Mesothelial cell of epicardium (in vitro differentiated cells): ENCODE results near the gene DNAJB9. TPM values are rescaled to one million over a fixed set of nuclear protein-coding genes. Genes with fewer than 3 reads are reported as not detected.

Experiments used
- DNase-seq, 2 experiments: peaks; one replicate each; pipeline ENCODE4 v3.0.0; 2021; ENCODE audit warnings: low spot score in 2 of 2; ENCODE audit not compliant: unreplicated experiment in 2 of 2
- H3K27ac Mint-ChIP-seq: 2 replicates; pipeline ENCODE4 v1.8.0; 2021; ENCODE audit warnings: mixed read lengths
- H3K27me3 Mint-ChIP-seq: 2 replicates; pipeline ENCODE4 v1.8.0; 2021; ENCODE audit warnings: low read depth, mixed read lengths
- H3K36me3 Mint-ChIP-seq: 2 replicates; pipeline ENCODE4 v1.8.0; 2021; ENCODE audit warnings: mixed read lengths
- H3K4me1 Mint-ChIP-seq: 2 replicates; pipeline ENCODE4 v1.8.0; 2021; ENCODE audit warnings: mixed read lengths
- H3K4me3 Mint-ChIP-seq: 2 replicates; pipeline ENCODE4 v1.8.0; 2021; ENCODE audit warnings: mild to moderate bottlenecking, moderate library complexity, mixed read lengths
- H3K9me3 Mint-ChIP-seq: 2 replicates; pipeline ENCODE4 v1.8.0; 2021; ENCODE audit warnings: mixed read lengths
- total RNA-seq: library from RNA; stranded (reverse); gene quantifications from 3 replicates; pipeline ENCODE4 v1.2.1, GENCODE V29; 2021
- TF ChIP-seq, protein P1 (sequence below): fragments of 200-600 bp; sonication (generic); IDR thresholded peaks from one replicate; pipeline ENCODE4 v1.5.0; 2021; ENCODE audit warnings: antibody characterized with exemption; ENCODE audit not compliant: unreplicated experiment

The DNAJB9 gene
- total RNA-seq, 1 donor from 2014 or later, result 14.1 TPM

DNA sequence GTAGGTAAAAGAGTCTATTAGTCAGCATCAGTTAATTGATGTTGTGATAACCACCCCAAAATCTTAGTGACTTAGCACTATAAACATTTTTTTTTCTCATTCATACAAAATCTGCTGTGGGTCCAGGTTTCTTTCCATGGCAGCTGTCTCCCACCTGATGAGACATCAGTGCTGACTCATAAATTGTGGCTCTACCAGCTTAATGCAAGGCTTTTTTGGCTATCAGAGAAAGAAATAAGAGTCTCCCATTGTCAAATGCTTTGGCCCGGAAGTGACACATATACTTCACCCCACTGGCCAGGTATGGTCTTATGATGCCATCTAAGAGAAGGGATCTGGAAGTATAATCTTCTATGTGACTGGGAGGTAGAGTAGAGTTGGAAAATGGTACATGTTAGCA is 14.5 kb downstream of the DNAJB9 start:
- Mint-ChIP-seq H3K4me3 (no peak overlapping the region), H3K27me3 (no peaks in the 10 kb centered on the region), H3K36me3 (peaks cover 9% of the 10 kb centered on the region), H3K27ac (no peak overlapping the region), H3K9me3 (peaks cover 15% of the 10 kb centered on the region), H3K4me1 (peaks cover 25% of the 10 kb centered on the region)
- TF ChIP-seq, protein P1, sequence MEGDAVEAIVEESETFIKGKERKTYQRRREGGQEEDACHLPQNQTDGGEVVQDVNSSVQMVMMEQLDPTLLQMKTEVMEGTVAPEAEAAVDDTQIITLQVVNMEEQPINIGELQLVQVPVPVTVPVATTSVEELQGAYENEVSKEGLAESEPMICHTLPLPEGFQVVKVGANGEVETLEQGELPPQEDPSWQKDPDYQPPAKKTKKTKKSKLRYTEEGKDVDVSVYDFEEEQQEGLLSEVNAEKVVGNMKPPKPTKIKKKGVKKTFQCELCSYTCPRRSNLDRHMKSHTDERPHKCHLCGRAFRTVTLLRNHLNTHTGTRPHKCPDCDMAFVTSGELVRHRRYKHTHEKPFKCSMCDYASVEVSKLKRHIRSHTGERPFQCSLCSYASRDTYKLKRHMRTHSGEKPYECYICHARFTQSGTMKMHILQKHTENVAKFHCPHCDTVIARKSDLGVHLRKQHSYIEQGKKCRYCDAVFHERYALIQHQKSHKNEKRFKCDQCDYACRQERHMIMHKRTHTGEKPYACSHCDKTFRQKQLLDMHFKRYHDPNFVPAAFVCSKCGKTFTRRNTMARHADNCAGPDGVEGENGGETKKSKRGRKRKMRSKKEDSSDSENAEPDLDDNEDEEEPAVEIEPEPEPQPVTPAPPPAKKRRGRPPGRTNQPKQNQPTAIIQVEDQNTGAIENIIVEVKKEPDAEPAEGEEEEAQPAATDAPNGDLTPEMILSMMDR, result no peak
- no peak for DNase-seq

DNA sequence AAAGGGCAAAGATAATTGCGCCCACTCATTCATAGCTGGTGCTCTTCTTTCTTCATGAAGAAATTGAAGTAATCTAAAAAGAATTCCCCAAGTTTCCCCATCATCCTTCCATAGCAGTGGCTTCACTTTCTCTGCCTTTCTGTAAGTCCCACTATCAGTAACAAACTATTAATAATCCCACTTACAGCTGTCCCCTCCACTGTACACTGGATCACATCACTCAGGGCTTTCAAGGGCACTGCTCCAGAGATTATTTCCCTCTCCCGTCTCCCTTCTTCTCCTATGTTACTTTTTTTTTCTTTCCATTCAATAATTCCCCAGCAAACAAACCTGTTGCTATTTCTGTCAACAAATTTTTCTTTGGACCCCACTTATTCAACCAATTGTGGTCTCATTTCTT is 16.2 kb downstream of the DNAJB9 start:
- no peak for DNase-seq
- peaks cover 11% of the 10 kb centered on the region for H3K9me3 Mint-ChIP-seq
- no peak overlapping the region for H3K4me3 Mint-ChIP-seq
- H3K4me1 Mint-ChIP-seq, result peaks cover 34% of the 10 kb centered on the region
- H3K27ac Mint-ChIP-seq, result no peak overlapping the region
- peaks cover 4% of the 10 kb centered on the region for H3K36me3 Mint-ChIP-seq
- TF ChIP-seq, protein P1, result no peak
- no peaks in the 10 kb centered on the region for H3K27me3 Mint-ChIP-seq

DNA sequence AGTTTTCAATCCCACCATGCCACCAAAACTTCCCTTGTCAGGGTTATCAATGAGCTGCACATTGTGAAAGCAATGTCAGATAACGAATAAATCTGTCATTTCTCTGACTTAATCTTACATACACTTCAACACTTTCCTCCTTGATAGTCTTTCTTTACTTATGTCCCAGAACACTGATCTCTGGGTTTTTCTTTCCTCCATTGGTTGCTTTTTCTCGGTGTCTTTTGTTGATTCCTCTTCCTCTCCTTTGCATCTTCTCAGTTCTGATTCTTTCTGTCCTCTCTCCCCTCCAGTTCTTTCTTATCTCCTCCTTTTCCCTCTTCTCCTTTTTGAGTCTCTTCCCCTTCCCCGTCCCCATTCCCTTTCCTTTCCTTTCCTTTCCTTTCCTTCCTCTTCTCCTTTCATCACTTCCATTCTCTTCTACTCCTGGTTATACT is 16.6 kb downstream of the DNAJB9 start:
- Mint-ChIP-seq H3K9me3 (peaks cover 8% of the 10 kb centered on the region), H3K4me3 (no peak overlapping the region), H3K4me1 (peaks cover 31% of the 10 kb centered on the region), H3K27ac (no peak overlapping the region), H3K36me3 (peaks cover 2% of the 10 kb centered on the region), H3K27me3 (no peaks in the 10 kb centered on the region)
- TF ChIP-seq, protein P1, result no peak
- no peak for DNase-seq

DNA sequence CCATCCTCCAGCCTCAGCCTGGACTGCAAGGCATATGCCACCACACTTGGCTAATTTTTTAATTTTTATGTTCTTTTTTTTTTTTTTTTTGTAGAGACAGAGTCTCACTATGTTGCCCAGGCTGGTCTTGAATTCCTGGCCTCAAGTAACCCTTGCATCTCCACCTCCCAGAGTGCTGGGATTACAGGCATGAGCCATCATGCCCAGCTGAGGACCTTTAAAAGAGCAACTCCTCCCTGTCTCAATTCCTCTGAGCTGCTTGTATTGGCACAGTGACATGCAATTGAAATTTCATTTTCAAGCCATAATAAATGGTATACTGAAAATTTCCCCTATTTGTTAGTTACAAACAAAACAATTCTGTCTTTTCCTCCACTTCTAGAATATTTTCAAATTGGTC is 19.5 kb downstream of the DNAJB9 start:
- H3K36me3 Mint-ChIP-seq, result no peaks in the 10 kb centered on the region
- H3K27ac Mint-ChIP-seq, result no peak overlapping the region
- peaks cover 25% of the 10 kb centered on the region for H3K4me1 Mint-ChIP-seq
- no peaks in the 10 kb centered on the region for H3K9me3 Mint-ChIP-seq
- H3K27me3 Mint-ChIP-seq, result no peaks in the 10 kb centered on the region
- no peak overlapping the region for H3K4me3 Mint-ChIP-seq
- DNase-seq, result no peak
- TF ChIP-seq, protein P1, result no peak

DNA sequence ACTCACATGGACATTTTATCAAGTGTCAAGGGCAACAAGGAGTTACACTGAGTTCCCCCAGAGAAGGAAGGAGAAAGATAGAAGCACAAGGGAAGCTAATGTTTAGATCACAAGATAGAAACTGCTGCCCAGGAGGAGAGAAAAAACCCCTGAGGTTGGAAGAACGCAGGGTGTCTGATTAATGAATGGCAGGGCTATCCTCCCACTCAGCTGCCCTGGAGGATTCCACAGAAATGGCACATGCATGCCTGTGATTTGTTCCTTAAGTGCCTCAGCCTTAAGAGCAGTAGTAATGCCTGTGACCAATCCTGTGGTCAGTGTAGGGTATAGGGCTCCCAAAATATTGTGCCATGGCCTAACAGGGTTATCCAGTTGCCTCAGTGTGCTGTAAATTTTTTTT is 20.2 kb downstream of the DNAJB9 start:
- Mint-ChIP-seq H3K36me3 (no peaks in the 10 kb centered on the region), H3K27me3 (no peaks in the 10 kb centered on the region), H3K4me3 (no peak overlapping the region), H3K9me3 (no peaks in the 10 kb centered on the region), H3K27ac (peak overlapping the region; percentile 60), H3K4me1 (peaks cover 25% of the 10 kb centered on the region)
- TF ChIP-seq, protein P1, result no peak
- DNase-seq, result no peak

DNA sequence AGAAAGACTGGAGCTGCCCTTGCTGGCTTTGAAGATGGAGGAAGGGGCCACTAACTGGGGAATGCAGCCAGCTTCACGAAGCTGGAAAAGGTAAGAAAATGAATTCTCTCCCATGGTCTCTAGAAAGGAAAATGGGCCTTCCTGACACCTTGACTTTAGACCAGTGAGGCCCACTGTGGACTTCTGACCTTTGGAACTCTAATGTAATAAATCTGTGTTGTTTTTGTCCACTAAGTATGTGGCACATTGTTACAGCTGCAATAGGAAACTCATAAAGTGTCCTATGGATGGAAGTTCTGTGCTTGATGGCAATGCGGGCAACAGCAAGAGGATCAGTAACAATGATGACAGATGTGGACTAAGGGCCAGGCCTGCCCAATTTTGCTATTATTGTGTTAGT is 20.9 kb downstream of the DNAJB9 start:
- Mint-ChIP-seq H3K36me3 (no peaks in the 10 kb centered on the region), H3K9me3 (no peaks in the 10 kb centered on the region), H3K27me3 (no peaks in the 10 kb centered on the region), H3K27ac (no peak overlapping the region), H3K4me1 (peaks cover 25% of the 10 kb centered on the region), H3K4me3 (no peak overlapping the region)
- no peak for DNase-seq
- TF ChIP-seq, protein P1, result no peak
